ENCODE data around the gene STN1. TPM values are rescaled to one million over a fixed set of nuclear protein-coding genes. Genes with fewer than 3 reads are reported as not detected.

The STN1 gene
- total and polyA plus RNA-seq, 2 of the 4 experiments (the other 2 are of a cell fraction), result 17.8 to 32.3 TPM

- Histone ChIP-seq H4K8ac (ENCODE audit: low read depth in 2 of 2, low read length in 2 of 2) (no peak overlapping the region), H3K4ac (ENCODE audit: low read depth, low read length) (no peak overlapping the region), H3K23ac (ENCODE audit: low read depth, low read length) (no peak overlapping the region), H3K79me1 (ENCODE audit: low read depth in 1 of 2, low read length in 2 of 2) (peaks cover 30 to 64% of the 10 kb centered on the region in 2 experiments), H2BK20ac (ENCODE audit: low read depth, low read length) (no peak overlapping the region), H3K18ac (ENCODE audit: low read depth, low read length) (no peak overlapping the region), H3K14ac (replicated peaks; ENCODE audit: low read depth, low read length) (no peak overlapping the region), H2AK9ac (replicated peaks; ENCODE audit: low read depth, low read length, poor library complexity) (no peak overlapping the region), H3K36me3 (ENCODE audit: control insufficient read depth, insufficient read depth, low read length) (no peaks in the 10 kb centered on the region), H4K20me1 (ENCODE audit: insufficient read depth, low read length) (peaks cover 13% of the 10 kb centered on the region; the same call in 1 of the 2 replicates), H2BK5ac (ENCODE audit: low read depth, low read length, poor library complexity, severe bottlenecking) (no peak overlapping the region), H2AFZ (replicated peaks; ENCODE audit: low read length, poor library complexity) (no peak overlapping the region), H2BK120ac (ENCODE audit: low read depth, low read length) (no peak overlapping the region), H3K27me3 (ENCODE audit: control insufficient read depth, insufficient read depth, low read length) (no peaks in the 10 kb centered on the region), H3K4me2 (ENCODE audit: low read depth, low read length) (no peak overlapping the region), H3K56ac (ENCODE audit: extremely low read depth, insufficient read depth, low read length) (no peak overlapping the region), H2BK15ac (ENCODE audit: low read depth, low read length) (no peak overlapping the region), H3K27ac (ENCODE audit: insufficient read depth, low read length) (no peak overlapping the region), H3K9me3 (ENCODE audit: control insufficient read depth, insufficient read depth, low read length) (no peaks in the 10 kb centered on the region), H3K9me1 (ENCODE audit: insufficient read depth, low read length) (peaks cover 22% of the 10 kb centered on the region), H4K5ac (ENCODE audit: low read depth, low read length) (no peak overlapping the region), H3K4me1 (ENCODE audit: control insufficient read depth, insufficient read depth, low read length) (peaks cover 20% of the 10 kb centered on the region), H4K91ac (ENCODE audit: insufficient read depth, low read depth, low read length) (no peak overlapping the region), H2AK5ac (ENCODE audit: low read depth, low read length) (no peak overlapping the region), H3K9ac (ENCODE audit: low read depth, low read length) (no peak overlapping the region), H3K4me3 (ENCODE audit: insufficient read depth, low read depth, low read length) (no peak overlapping the region)
- WGBS, 2 experiments (ENCODE audit: extremely low coverage in 2 of 2, insufficient read length in 1 of 2), result no CpG with 5 or more reads among the region's 5 CpGs
- POLR2A ChIA-PET (ENCODE audit: unreplicated experiment), result no interaction called here
- TF ChIP-seq BHLHE40 (IDR thresholded peaks at IDR 0.05; ENCODE audit: low read depth, low read length) (no peak), ELK1 (IDR thresholded peaks at IDR 0.05; ENCODE audit: borderline replicate concordance, low read depth, low read length) (no peak), RFX5 (IDR thresholded peaks at IDR 0.05; ENCODE audit: low read depth, low read length) (no peak), SMC3 (IDR thresholded peaks at IDR 0.05; ENCODE audit: low read depth, low read length) (no peak), RCOR1 (IDR thresholded peaks at IDR 0.05; ENCODE audit: insufficient replicate concordance, low read length) (no peak), CEBPB (IDR thresholded peaks at IDR 0.05; ENCODE audit: low read depth, low read length) (no peak), CTCF (conservative IDR thresholded peaks at IDR 0.05; ENCODE audit: low read depth, low read length) (no peak), MAZ (IDR thresholded peaks at IDR 0.05; ENCODE audit: borderline replicate concordance, low read depth, low read length) (no peak), RAD21 (IDR thresholded peaks at IDR 0.05; ENCODE audit: low read length) (no peak), POLR2A (IDR thresholded peaks at IDR 0.05; ENCODE audit: low read depth, low read length) (no peak)
- dilution Hi-C loops (cut with HindIII; ENCODE audit: low sequenced_read_pairs, unreplicated experiment), result no loop called here
- no peak for ATAC-seq (ENCODE audit: low read depth)
- BruUV-seq (replicated peaks), result no TSS peak
- in situ Hi-C loops (cut with MboI; ENCODE audit: low sequenced_read_pairs), result no loop called here
- DNase-seq, result no peak
- CTCF ChIA-PET, result no interaction called here
- intact Hi-C loops (cut with micrococcal nuclease), result no loop called here
These were observed 72.0 kb downstream of the STN1 start for GRCh38 chr10:103845972-103846371.

All from IMR-90 (cell line).